HepG2 (cell line): ENCODE measurements around the gene PSMB11. TPM values are rescaled to one million over a fixed set of nuclear protein-coding genes. Genes with fewer than 3 reads are reported as not detected.
A peak's percentile ranks its signal among the peaks of the same experiment; 100 is the strongest.

Experiments used
- ATF7 ChIP-seq, 2 experiments: fragments of 450-650 bp in 1 of 2; sonication (generic) in 1 of 2; formaldehyde crosslinking in 1 of 2; IDR thresholded peaks; 2 replicates each; pipeline versions ENCODE4 v1.4.0 to v1.6.1; 2016 to 2020; ENCODE audit warnings: antibody characterized with exemption in 1 of 2, mild to moderate bottlenecking in 1 of 2, missing genetic modification reagents in 1 of 2
- FOXC1 ChIP-seq: sonication (generic); formaldehyde crosslinking; IDR thresholded peaks from 2 replicates; pipeline ENCODE4 v1.8.0; 2022; ENCODE audit warnings: mild to moderate bottlenecking, missing genetic modification reagents, borderline replicate concordance
- FOXP4 ChIP-seq: sonication (generic); formaldehyde crosslinking; IDR thresholded peaks from 2 replicates; pipeline ENCODE4 v1.4.0; 2020; ENCODE audit warnings: missing genetic modification reagents
- GATAD1 ChIP-seq: IDR thresholded peaks from 2 replicates; pipeline ENCODE4 v1.6.1; 2016; ENCODE audit warnings: missing genetic modification reagents, missing compliant biosample characterization
- HOXA5 ChIP-seq: sonication (generic); formaldehyde crosslinking; IDR thresholded peaks from 2 replicates; pipeline ENCODE4 v1.4.0; 2020; ENCODE audit warnings: missing genetic modification reagents
- KLF9 ChIP-seq: IDR thresholded peaks from 2 replicates; pipeline ENCODE4 v1.6.1; 2016; ENCODE audit warnings: low read depth
- MAFK ChIP-seq, 2 experiments: IDR thresholded peaks in 1 of 2; conservative IDR thresholded peaks in 1 of 2; 2 replicates each; pipeline ENCODE4 v1.6.1; 2011; ENCODE audit warnings: improper control_type of control experiment in 2 of 2, low read length in 2 of 2
- MED1 ChIP-seq: sonication (generic); formaldehyde crosslinking; IDR thresholded peaks from 2 replicates; pipeline ENCODE4 v1.4.0; 2020; ENCODE audit warnings: missing genetic modification reagents
- MEF2D ChIP-seq: sonication (generic); formaldehyde crosslinking; IDR thresholded peaks from 2 replicates; pipeline ENCODE4 v1.5.1; 2020; ENCODE audit warnings: mild to moderate bottlenecking, missing genetic modification reagents
- RAD51 ChIP-seq: fragments of 450-650 bp; IDR thresholded peaks from 2 replicates; pipeline ENCODE4 v1.6.1; 2016; ENCODE audit warnings: borderline replicate concordance
- RARA ChIP-seq: IDR thresholded peaks from 2 replicates; pipeline ENCODE4 v1.6.1; 2016; ENCODE audit warnings: missing genetic modification reagents, missing compliant biosample characterization
- RXRA ChIP-seq: sonication (generic); formaldehyde crosslinking; IDR thresholded peaks from 2 replicates; pipeline ENCODE4 v1.5.1; 2020; ENCODE audit warnings: missing genetic modification reagents
- SALL2 ChIP-seq: sonication (generic); formaldehyde crosslinking; IDR thresholded peaks from 2 replicates; pipeline ENCODE4 v1.8.1; 2023; ENCODE audit warnings: mild to moderate bottlenecking, missing genetic modification reagents, inconsistent platforms
- SKI ChIP-seq: fragments of 450-650 bp; IDR thresholded peaks from one replicate; pipeline ENCODE4 v1.6.1; 2018; ENCODE audit warnings: mild to moderate bottlenecking; ENCODE audit not compliant: partially characterized antibody
- SMAD9 ChIP-seq: sonication (generic); formaldehyde crosslinking; IDR thresholded peaks from 2 replicates; pipeline ENCODE4 v1.5.1; 2020; ENCODE audit warnings: mild to moderate bottlenecking, missing genetic modification reagents
- SOX6 ChIP-seq, 2 experiments: fragments of 450-650 bp in 1 of 2; sonication (generic) in 1 of 2; formaldehyde crosslinking in 1 of 2; IDR thresholded peaks; 2 replicates each; pipeline versions ENCODE4 v1.4.0 to v1.6.1; 2017 to 2020; ENCODE audit warnings: antibody characterized with exemption in 1 of 2, mild to moderate bottlenecking in 1 of 2, missing genetic modification reagents in 1 of 2
- TARDBP ChIP-seq: sonication (generic); formaldehyde crosslinking; IDR thresholded peaks from 2 replicates; pipeline ENCODE4 v1.8.0; 2022; ENCODE audit warnings: mild to moderate bottlenecking, missing genetic modification reagents
- ZBTB7A ChIP-seq: sonication (generic); formaldehyde crosslinking; IDR thresholded peaks from 2 replicates; pipeline ENCODE4 v1.8.0; 2022; ENCODE audit warnings: mild to moderate bottlenecking, missing genetic modification reagents
- ZNF276 ChIP-seq: sonication (generic); formaldehyde crosslinking; IDR thresholded peaks from 2 replicates; pipeline ENCODE4 v1.4.0; 2020; ENCODE audit warnings: mild to moderate bottlenecking, low read depth, missing genetic modification reagents
- ZNF33B ChIP-seq: sonication (generic); formaldehyde crosslinking; IDR thresholded peaks from 2 replicates; pipeline ENCODE4 v1.5.1; 2020; ENCODE audit warnings: mild to moderate bottlenecking, missing genetic modification reagents
- ZNF781 ChIP-seq: sonication (generic); formaldehyde crosslinking; IDR thresholded peaks from 2 replicates; pipeline ENCODE4 v1.5.1; 2020; ENCODE audit warnings: borderline replicate concordance, mild to moderate bottlenecking, missing genetic modification reagents; ENCODE audit errors: not compliant biosample characterization
- polyA plus RNA-seq, 8 experiments: library from polyadenylated mRNA; depleted of rRNA in 3 of 8; stranded (reverse) in 7 of 8; unstranded in 1 of 8; fragments of >200 nt; fragmentation: Illumina TruSeq in 4 of 8; extraction: Trizol in 4 of 8; gene quantifications; 2 replicates each; pipeline versions ENCODE4 v1.2.1 to v1.2.3, GENCODE V29; 2011 to 2016; ENCODE audit warnings: low read depth in 4 of 8, missing spikeins in 1 of 8, mixed read lengths in 1 of 8; ENCODE audit not compliant: insufficient read depth in 1 of 8
- total RNA-seq, 5 experiments: library from RNA; depleted of rRNA; stranded (reverse); fragments of >200 nt; fragmentation: Illumina TruSeq; extraction: Trizol; gene quantifications; 2 replicates each; pipeline ENCODE4 v1.2.3, GENCODE V29; 2016; ENCODE audit warnings: low read depth in 1 of 5
- TF ChIP-seq, protein P1 (sequence below): sonication (generic); formaldehyde crosslinking; IDR thresholded peaks from 2 replicates; pipeline ENCODE4 v1.8.0; 2022; ENCODE audit warnings: mild to moderate bottlenecking, missing genetic modification reagents, borderline replicate concordance
- TF ChIP-seq, protein P2 (sequence below): sonication (generic); formaldehyde crosslinking; IDR thresholded peaks from 2 replicates; pipeline ENCODE4 v1.5.0; 2020; ENCODE audit warnings: mild to moderate bottlenecking, low read depth, missing genetic modification reagents, borderline replicate concordance
- TF ChIP-seq, protein P3 (sequence below): sonication (generic); formaldehyde crosslinking; IDR thresholded peaks from 2 replicates; pipeline ENCODE4 v1.4.0; 2020; ENCODE audit warnings: mild to moderate bottlenecking, missing genetic modification reagents

The PSMB11 gene
- total and polyA plus RNA-seq, 2 of the 13 experiments (the other 11 are each of a cell fraction or from before 2014, with no cell fraction given) = not detected

DNA sequence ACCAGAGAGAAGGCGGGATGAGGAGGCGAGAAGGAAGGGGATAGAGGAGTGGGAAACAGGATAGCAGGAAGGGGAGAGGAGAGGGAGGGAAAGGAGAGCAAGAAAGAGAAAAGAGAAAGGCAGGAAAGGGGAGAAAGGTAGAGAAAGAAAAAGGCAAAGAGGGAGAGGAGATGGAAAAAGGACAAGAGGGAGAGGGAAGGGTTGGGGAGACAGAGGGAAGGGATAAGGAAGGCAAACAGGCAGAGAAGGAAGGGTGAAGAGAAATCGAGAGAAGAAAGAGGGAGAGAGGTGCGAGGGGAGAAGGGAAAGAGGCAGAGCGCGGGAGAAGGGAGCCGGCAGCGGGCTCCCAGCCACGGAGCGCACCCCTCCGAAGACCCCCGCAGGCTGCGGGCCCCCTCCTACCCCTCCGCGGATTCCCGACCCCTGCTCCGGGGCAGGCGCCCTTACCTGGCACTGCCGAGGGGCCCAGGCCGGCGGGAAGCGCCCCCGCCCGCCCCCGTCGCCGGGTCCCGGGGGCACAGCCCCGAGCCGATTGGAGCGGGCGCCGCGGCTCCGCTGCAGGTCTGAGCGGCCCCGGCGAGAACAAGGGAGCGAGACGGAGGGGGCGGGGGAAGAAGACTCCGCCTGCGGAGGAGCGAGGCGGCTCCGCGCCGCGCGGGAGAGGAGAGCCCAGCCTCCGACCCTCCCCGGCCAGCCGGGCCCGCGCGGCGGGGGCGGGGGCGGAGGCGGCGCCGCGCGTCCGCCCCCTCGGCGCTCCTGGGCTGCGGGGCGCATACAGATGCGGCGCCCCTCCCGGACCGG lies 15.1 kb downstream of the PSMB11 start, which contains the start of gene CDH24 (continued):
- TF ChIP-seq SKI (peak; percentile 22), SALL2 (CRISPR knock-in tag) (0 out of 2 replicates have a peak, but pooled peaks have one; percentile 5), HOXA5 (peak; percentile 62; the same call in 1 of the 2 replicates), FOXC1 (0 out of 2 replicates have a peak, but pooled peaks have one; percentile 46), SMAD9 (no peak), SOX6 (IDR thresholded peaks at IDR 0.05) (peak; percentile 84; the same call in 1 of the 2 replicates), SOX6 (CRISPR knock-in tag; IDR thresholded peaks at IDR 0.05) (no peak), ZNF33B (CRISPR knock-in tag) (no peak), TARDBP (CRISPR knock-in tag) (no peak), RXRA (CRISPR knock-in tag) (no peak), RAD51 (peak; percentile 26; the same call in 1 of the 2 replicates), MEF2D (CRISPR knock-in tag) (no peak), GATAD1 (CRISPR knock-in tag) (no peak), MAFK (conservative IDR thresholded peaks at IDR 0.05 in 1 of 2, IDR thresholded peaks at IDR 0.05 in 1 of 2; ENCODE audit: low read length in 2 of 2) (no peak), KLF9 (no peak), RARA (CRISPR knock-in tag) (no peak), FOXP4 (no peak), ZNF781 (CRISPR knock-in tag) (no peak), ZNF276 (no peak), MED1 (no peak), ATF7 (IDR thresholded peaks at IDR 0.05) (no peak; the same call in 1 of the 2 replicates), ATF7 (CRISPR knock-in tag; IDR thresholded peaks at IDR 0.05) (no peak), ZBTB7A (CRISPR knock-in tag) (peak; percentile 49; the same call in 1 of the 2 replicates)
- TF ChIP-seq, protein P1, sequence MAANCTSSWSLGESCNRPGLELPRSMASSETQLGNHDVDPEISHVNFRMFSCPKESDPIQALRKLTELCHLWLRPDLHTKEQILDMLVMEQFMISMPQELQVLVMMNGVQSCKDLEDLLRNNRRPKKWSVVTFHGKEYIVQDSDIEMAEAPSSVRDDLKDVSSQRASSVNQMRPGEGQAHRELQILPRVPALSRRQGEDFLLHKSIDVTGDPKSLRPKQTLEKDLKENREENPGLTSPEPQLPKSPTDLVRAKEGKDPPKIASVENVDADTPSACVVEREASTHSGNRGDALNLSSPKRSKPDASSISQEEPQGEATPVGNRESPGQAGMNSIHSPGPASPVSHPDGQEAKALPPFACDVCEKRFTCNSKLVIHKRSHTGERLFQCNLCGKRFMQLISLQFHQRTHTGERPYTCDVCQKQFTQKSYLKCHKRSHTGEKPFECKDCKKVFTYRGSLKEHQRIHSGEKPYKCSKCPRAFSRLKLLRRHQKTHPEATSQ (CRISPR knock-in tag) = no peak
- TF ChIP-seq, protein P2, sequence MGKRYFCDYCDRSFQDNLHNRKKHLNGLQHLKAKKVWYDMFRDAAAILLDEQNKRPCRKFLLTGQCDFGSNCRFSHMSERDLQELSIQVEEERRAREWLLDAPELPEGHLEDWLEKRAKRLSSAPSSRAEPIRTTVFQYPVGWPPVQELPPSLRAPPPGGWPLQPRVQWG = no peak
- TF ChIP-seq, protein P3, sequence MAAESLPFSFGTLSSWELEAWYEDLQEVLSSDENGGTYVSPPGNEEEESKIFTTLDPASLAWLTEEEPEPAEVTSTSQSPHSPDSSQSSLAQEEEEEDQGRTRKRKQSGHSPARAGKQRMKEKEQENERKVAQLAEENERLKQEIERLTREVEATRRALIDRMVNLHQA (CRISPR knock-in tag) = no peak
